ENCODE data around the gene PRPF19.

PRPF19 gene

GRCh38 chr11:60906132-60906972 is at the start of gene PRPF19:
Gene PRPF19 (minus strand): TSS chr11:60906585. CDS start chr11:60906382, 203 bp downstream.
- DNase-seq (ENCODE audit: low read depth): peak; percentile 81

GRCh38 chr11:60955571-60955970 is 49.2 kb upstream of the PRPF19 start:
- DNase-seq (ENCODE audit: low read depth): no peak

- no peak for DNase-seq (ENCODE audit: low read depth)
Observed at GRCh38 chr11:60954421-60954820, 48.0 kb upstream of the PRPF19 start.

- DNase-seq (ENCODE audit: low read depth): no peak
Observed at GRCh38 chr11:60953781-60954180, 47.4 kb upstream of the PRPF19 start.

GRCh38 chr11:60952742-60953170 is 46.4 kb upstream of the PRPF19 start:
- DNase-seq (ENCODE audit: low read depth): no peak

- no peak for DNase-seq (ENCODE audit: low read depth)
Observed at GRCh38 chr11:60951904-60952741, 45.7 kb upstream of the PRPF19 start, which contains the start of gene SLC15A3. Gene SLC15A3 (minus strand): TSS chr11:60952176. CDS start chr11:60951551, 625 bp downstream.

GRCh38 chr11:60951606-60951903 is 45.2 kb upstream of the PRPF19 start:
- no peak for DNase-seq (ENCODE audit: low read depth)

- no peak for DNase-seq (ENCODE audit: low read depth)
Observed at GRCh38 chr11:60950933-60951605, 44.7 kb upstream of the PRPF19 start.

GRCh38 chr11:60950024-60950423 is 43.6 kb upstream of the PRPF19 start:
- no peak for DNase-seq (ENCODE audit: low read depth)

GRCh38 chr11:60948250-60948649 is 41.9 kb upstream of the PRPF19 start:
- DNase-seq (ENCODE audit: low read depth): no peak

- DNase-seq (ENCODE audit: low read depth): no peak
Observed at GRCh38 chr11:60947700-60948099, 41.3 kb upstream of the PRPF19 start.

- DNase-seq (ENCODE audit: low read depth): no peak
Observed at GRCh38 chr11:60946601-60947264, 40.3 kb upstream of the PRPF19 start.

- DNase-seq (ENCODE audit: low read depth): no peak
Observed at GRCh38 chr11:60945295-60945667, 38.9 kb upstream of the PRPF19 start.

- DNase-seq (ENCODE audit: low read depth): no peak
Observed at GRCh38 chr11:60944490-60945294, 38.3 kb upstream of the PRPF19 start.

- DNase-seq (ENCODE audit: low read depth): no peak
Observed at GRCh38 chr11:60942970-60943565, 36.7 kb upstream of the PRPF19 start.

GRCh38 chr11:60942219-60942618 is 35.8 kb upstream of the PRPF19 start:
- no peak for DNase-seq (ENCODE audit: low read depth)

- DNase-seq (ENCODE audit: low read depth): no peak
Observed at GRCh38 chr11:60941371-60942119, 35.2 kb upstream of the PRPF19 start.

GRCh38 chr11:60939855-60940254 is 33.5 kb upstream of the PRPF19 start:
- no peak for DNase-seq (ENCODE audit: low read depth)

GRCh38 chr11:60939301-60939700 is 32.9 kb upstream of the PRPF19 start:
- no peak for DNase-seq (ENCODE audit: low read depth)

- no peak for DNase-seq (ENCODE audit: low read depth)
Observed at GRCh38 chr11:60938500-60938899, 32.1 kb upstream of the PRPF19 start.

All from CMK (cell line).